H9 (cell line): Measurements from ENCODE around the gene PLCG1. TPM values are rescaled to one million over a fixed set of nuclear protein-coding genes. Genes with fewer than 3 reads are reported as not detected.

ENCODE experiments used
- DNase-seq: peaks from one replicate; pipeline ENCODE4 v3.0.0-alpha.2; 2017
- H2AFZ ChIP-seq: one replicate; pipeline ENCODE4 v1.6.1; 2013; ENCODE audit warnings: mild to moderate bottlenecking, low read length, control low read depth, moderate library complexity
- H2AK5ac ChIP-seq: 2 replicates; pipeline ENCODE4 v1.6.1; 2013; ENCODE audit warnings: low read length, control low read depth, mixed read lengths; ENCODE audit not compliant: insufficient read length
- H2BK120ac ChIP-seq: one replicate; pipeline ENCODE4 v1.6.1; 2013; ENCODE audit warnings: low read depth, mild to moderate bottlenecking, low read length, control low read depth, inconsistent platforms; ENCODE audit not compliant: poor library complexity, severe bottlenecking
- H2BK12ac ChIP-seq: 2 replicates; pipeline ENCODE4 v1.6.1; 2013; ENCODE audit warnings: low read length, control low read depth, mixed read lengths, low read depth; ENCODE audit not compliant: insufficient read length
- H2BK15ac ChIP-seq: 2 replicates; pipeline ENCODE4 v1.6.1; 2013; ENCODE audit warnings: low read depth, low read length, control low read depth
- H2BK20ac ChIP-seq: one replicate; pipeline ENCODE4 v1.6.1; 2013; ENCODE audit warnings: low read depth, mild to moderate bottlenecking, low read length, control low read depth, inconsistent platforms; ENCODE audit not compliant: poor library complexity, severe bottlenecking
- H2BK5ac ChIP-seq: 2 replicates; pipeline ENCODE4 v1.6.1; 2013; ENCODE audit warnings: low read length, control low read depth, mixed read lengths; ENCODE audit not compliant: insufficient read length
- H3K14ac ChIP-seq: 2 replicates; pipeline ENCODE4 v1.6.1; 2013; ENCODE audit warnings: low read length, control low read depth; ENCODE audit not compliant: insufficient read depth
- H3K18ac ChIP-seq: 2 replicates; pipeline ENCODE4 v1.6.1; 2013; ENCODE audit warnings: low read depth, mild to moderate bottlenecking, mixed read lengths, low read length, control low read depth; ENCODE audit not compliant: insufficient read length
- H3K23ac ChIP-seq: 2 replicates; pipeline ENCODE4 v1.6.1; 2013; ENCODE audit warnings: low read length, control low read depth, mixed read lengths, low read depth; ENCODE audit not compliant: insufficient read length
- H3K23me2 ChIP-seq: 2 replicates; pipeline ENCODE4 v1.6.1; 2013; ENCODE audit warnings: low read depth, mild to moderate bottlenecking, mixed read lengths, low read length, control low read depth; ENCODE audit not compliant: insufficient read length, poor library complexity, severe bottlenecking
- H3K27ac ChIP-seq: 2 replicates; pipeline ENCODE4 v1.5.1; 2013; ENCODE audit warnings: low read length, control low read depth, mixed read lengths, low read depth; ENCODE audit not compliant: insufficient read length
- H3K27me3 ChIP-seq: 2 replicates; pipeline ENCODE4 v1.6.1; 2013; ENCODE audit warnings: low read length, control low read depth, inconsistent platforms; ENCODE audit not compliant: insufficient read depth
- H3K4ac ChIP-seq: 2 replicates; pipeline ENCODE4 v1.6.1; 2013; ENCODE audit warnings: low read depth, mild to moderate bottlenecking, control low read depth, inconsistent platforms, low read length, moderate library complexity
- H3K4me1 ChIP-seq: 2 replicates; pipeline ENCODE4 v1.6.1; 2013; ENCODE audit warnings: low read length, control low read depth, inconsistent platforms; ENCODE audit not compliant: insufficient read depth
- H3K4me2 ChIP-seq: 2 replicates; pipeline ENCODE4 v1.6.1; 2013; ENCODE audit warnings: low read length, control low read depth, mixed read lengths; ENCODE audit not compliant: insufficient read length, insufficient read depth
- H3K56ac ChIP-seq: 2 replicates; pipeline ENCODE4 v1.6.1; 2013; ENCODE audit warnings: low read depth, mild to moderate bottlenecking, mixed read lengths, low read length, control low read depth; ENCODE audit not compliant: insufficient read length
- H3K79me1 ChIP-seq: 2 replicates; pipeline ENCODE4 v1.6.1; 2013; ENCODE audit warnings: low read depth, mild to moderate bottlenecking, moderate library complexity, low read length, control low read depth, inconsistent platforms; ENCODE audit not compliant: insufficient read depth, poor library complexity, severe bottlenecking
- H3K79me2 ChIP-seq: 2 replicates; pipeline ENCODE4 v1.6.1; 2013; ENCODE audit warnings: low read length, control low read depth, inconsistent platforms; ENCODE audit not compliant: insufficient read depth
- H3K9ac ChIP-seq: 2 replicates; pipeline ENCODE4 v1.6.1; 2013; ENCODE audit warnings: low read length, control low read depth, mixed read lengths; ENCODE audit not compliant: insufficient read length; ENCODE audit errors: extremely low read depth
- H3K9me3 ChIP-seq: one replicate; pipeline ENCODE4 v1.6.1; 2013; ENCODE audit warnings: low read depth, low read length, inconsistent platforms; ENCODE audit not compliant: control insufficient read depth
- H3T11ph ChIP-seq: one replicate; pipeline ENCODE4 v1.6.1; 2013; ENCODE audit warnings: mild to moderate bottlenecking, low read length, control low read depth, inconsistent platforms
- H4K20me1 ChIP-seq: one replicate; pipeline ENCODE4 v1.6.1; 2013; ENCODE audit not compliant: control insufficient read depth, insufficient read length, insufficient read depth
- H4K5ac ChIP-seq: 2 replicates; pipeline ENCODE4 v1.6.1; 2013; ENCODE audit warnings: low read depth, mild to moderate bottlenecking, mixed read lengths, low read length, control low read depth; ENCODE audit not compliant: insufficient read length
- H4K8ac ChIP-seq: replicated peaks from 2 replicates; pipeline ENCODE4 v1.6.1; 2013; ENCODE audit warnings: low read length, control low read depth, mixed read lengths, low read depth; ENCODE audit not compliant: insufficient read length
- H4K91ac ChIP-seq: 2 replicates; pipeline ENCODE4 v1.6.1; 2013; ENCODE audit warnings: low read depth, mild to moderate bottlenecking, moderate library complexity, mixed read lengths, low read length, control low read depth; ENCODE audit not compliant: insufficient read length
- H3K27ac Mint-ChIP-seq, 3 experiments: 2 replicates in 2 of 3; 3 replicates in 1 of 3; pipeline ENCODE4 v1.8.0; 2020 to 2021; ENCODE audit warnings: mixed read lengths in 3 of 3, mild to moderate bottlenecking in 1 of 3, moderate library complexity in 1 of 3
- H3K27me3 Mint-ChIP-seq: 2 replicates; pipeline ENCODE4 v1.8.0; 2021; ENCODE audit warnings: low read depth, mild to moderate bottlenecking, moderate library complexity, mixed read lengths
- H3K36me3 Mint-ChIP-seq, 3 experiments: 2 replicates in 2 of 3; 3 replicates in 1 of 3; pipeline ENCODE4 v1.8.0; 2020 to 2021; ENCODE audit warnings: low read depth in 3 of 3, mixed read lengths in 3 of 3; ENCODE audit not compliant: insufficient read depth in 1 of 3
- H3K4me1 Mint-ChIP-seq, 2 experiments: 2 replicates each; pipeline ENCODE4 v1.8.0; 2020; ENCODE audit warnings: mixed read lengths in 2 of 2
- H3K4me3 Mint-ChIP-seq, 2 experiments: 2 replicates in 1 of 2; 3 replicates in 1 of 2; pipeline ENCODE4 v1.8.0; 2020 to 2021; ENCODE audit warnings: mild to moderate bottlenecking in 2 of 2, mixed read lengths in 2 of 2, moderate library complexity in 1 of 2
- H3K9me3 Mint-ChIP-seq, 2 experiments: 2 replicates in 1 of 2; 3 replicates in 1 of 2; pipeline ENCODE4 v1.8.0; 2020; ENCODE audit warnings: mild to moderate bottlenecking in 2 of 2, mixed read lengths in 2 of 2, moderate library complexity in 1 of 2
- WGBS: extraction: QIAGEN DNeasy Blood & Tissue Kit; methylation state at CpG from one replicate; pipeline ENCODE4 v1.1.7; 2013; ENCODE audit warnings: missing lambda C conversion rate, low lambda C conversion rate, mixed read lengths; ENCODE audit not compliant: insufficient read length; ENCODE audit errors: extremely low coverage; 5-methylcytosine and 5-hydroxymethylcytosine counted together
- total RNA-seq: library from RNA; stranded (reverse); gene quantifications from 2 replicates; pipeline ENCODE4 v1.2.1, GENCODE V29; 2021
- TF ChIP-seq, protein P1 (sequence below): fragments of 200-600 bp; sonication (generic); conservative IDR thresholded peaks from 3 replicates; pipeline ENCODE4 v1.8.0; 2021; ENCODE audit warnings: antibody characterized with exemption, mild to moderate bottlenecking

The PLCG1 gene
- total RNA-seq, 1 experiment from 2014 or later: 171 TPM

DNA sequence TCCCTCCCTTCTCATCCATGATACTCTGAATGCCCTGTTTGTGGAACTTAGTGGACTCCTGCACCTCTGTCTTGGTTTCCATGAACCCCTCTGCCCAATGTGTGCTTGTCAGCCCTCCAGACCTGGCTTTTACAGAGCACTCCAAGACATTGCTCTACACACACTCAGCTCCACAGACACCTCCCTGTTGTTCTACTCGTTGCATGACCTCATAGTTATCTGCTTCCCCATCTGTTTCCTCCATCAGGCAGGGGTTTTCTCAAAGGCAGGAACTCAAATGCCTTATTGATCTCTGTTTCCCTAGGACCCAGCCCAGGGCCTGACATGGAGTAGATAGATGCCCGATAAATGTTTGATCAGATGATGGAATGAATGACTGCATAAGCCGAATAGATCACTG lies 13.3 kb downstream of the PLCG1 start:
- H3K14ac ChIP-seq: no peak overlapping the region
- H3K27ac ChIP-seq: no peak overlapping the region
- peaks cover 76% of the 10 kb centered on the region; the same call in 1 of the 2 replicates for H3K79me2 ChIP-seq
- no peak overlapping the region for H2BK20ac ChIP-seq
- no CpG with 5 or more reads among the region's 3 CpGs for WGBS
- H3K4me1 ChIP-seq: peaks cover 5% of the 10 kb centered on the region; the same call in 1 of the 2 replicates
- H3K4me2 ChIP-seq: no peak overlapping the region
- H3K4me1 Mint-ChIP-seq: peaks cover 43 to 60% of the 10 kb centered on the region in 2 experiments
- H3K4ac ChIP-seq: no peak overlapping the region
- H3K9ac ChIP-seq: no peak overlapping the region
- no peak for DNase-seq
- H3K56ac ChIP-seq: no peak overlapping the region
- H3K9me3 ChIP-seq: no peaks in the 10 kb centered on the region
- H3K23me2 ChIP-seq: no peaks in the 10 kb centered on the region
- no peak overlapping the region for H4K91ac ChIP-seq
- H3K18ac ChIP-seq: no peak overlapping the region
- H4K5ac ChIP-seq: no peak overlapping the region
- H3K79me1 ChIP-seq: peaks cover 6% of the 10 kb centered on the region
- TF ChIP-seq, protein P1, sequence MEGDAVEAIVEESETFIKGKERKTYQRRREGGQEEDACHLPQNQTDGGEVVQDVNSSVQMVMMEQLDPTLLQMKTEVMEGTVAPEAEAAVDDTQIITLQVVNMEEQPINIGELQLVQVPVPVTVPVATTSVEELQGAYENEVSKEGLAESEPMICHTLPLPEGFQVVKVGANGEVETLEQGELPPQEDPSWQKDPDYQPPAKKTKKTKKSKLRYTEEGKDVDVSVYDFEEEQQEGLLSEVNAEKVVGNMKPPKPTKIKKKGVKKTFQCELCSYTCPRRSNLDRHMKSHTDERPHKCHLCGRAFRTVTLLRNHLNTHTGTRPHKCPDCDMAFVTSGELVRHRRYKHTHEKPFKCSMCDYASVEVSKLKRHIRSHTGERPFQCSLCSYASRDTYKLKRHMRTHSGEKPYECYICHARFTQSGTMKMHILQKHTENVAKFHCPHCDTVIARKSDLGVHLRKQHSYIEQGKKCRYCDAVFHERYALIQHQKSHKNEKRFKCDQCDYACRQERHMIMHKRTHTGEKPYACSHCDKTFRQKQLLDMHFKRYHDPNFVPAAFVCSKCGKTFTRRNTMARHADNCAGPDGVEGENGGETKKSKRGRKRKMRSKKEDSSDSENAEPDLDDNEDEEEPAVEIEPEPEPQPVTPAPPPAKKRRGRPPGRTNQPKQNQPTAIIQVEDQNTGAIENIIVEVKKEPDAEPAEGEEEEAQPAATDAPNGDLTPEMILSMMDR: no peak
- H3T11ph ChIP-seq: no peak overlapping the region
- H4K20me1 ChIP-seq: no peaks in the 10 kb centered on the region
- H3K36me3 Mint-ChIP-seq: peaks cover 0 to 17% (median 5%) of the 10 kb centered on the region in 3 experiments
- no peak overlapping the region for H2BK120ac ChIP-seq
- H3K23ac ChIP-seq: no peak overlapping the region
- H3K27me3 ChIP-seq: no peaks in the 10 kb centered on the region
- H2BK5ac ChIP-seq: no peak overlapping the region
- H3K27ac Mint-ChIP-seq: peak overlapping the region in 2 of 3 experiments; percentile 6 to 29; a peak in 1 of 7 replicates
- no peak overlapping the region for H4K8ac ChIP-seq
- H2BK12ac ChIP-seq: no peak overlapping the region
- no peak overlapping the region for H2AFZ ChIP-seq
- no peaks in the 10 kb centered on the region for H3K9me3 Mint-ChIP-seq
- no peak overlapping the region for H2BK15ac ChIP-seq
- H3K27me3 Mint-ChIP-seq: peaks cover 2% of the 10 kb centered on the region; the same call in 1 of the 2 replicates
- no peak overlapping the region for H2AK5ac ChIP-seq
- H3K4me3 Mint-ChIP-seq: no peak overlapping the region
